Psoas muscle (tissue), 8 donors: ENCODE data around the gene CRYBG1. TPM values are rescaled to one million over a fixed set of nuclear protein-coding genes. Genes with fewer than 3 reads are reported as not detected.

Source experiments
- ATAC-seq, 4 donors: fragments of 200-7000 bp; cut with Tn5 transposase; one replicate each; pipeline ENCODE4 v1.9.1; 2020; ENCODE audit warnings: moderate library complexity in 3 of 4, mild to moderate bottlenecking in 2 of 4
- DNase-seq, 2 donors: peaks; one replicate each; pipeline ENCODE4 v3.0.0-alpha.2; 2020
- H3K27ac ChIP-seq: fragments of 200-600 bp; one replicate; pipeline ENCODE4 v1.8.0; 2022
- H3K27me3 ChIP-seq, 3 donors: fragments of 200-600 bp in 1 of 3; one replicate each; pipeline versions ENCODE4 v1.6.1 to v1.8.0; 2013 to 2022; ENCODE audit warnings: low read length in 2 of 3, mild to moderate bottlenecking in 2 of 3, moderate library complexity in 1 of 3; ENCODE audit not compliant: insufficient read depth in 3 of 3
- H3K36me3 ChIP-seq, 2 donors: fragments of 200-600 bp in 1 of 2; one replicate each; pipeline versions ENCODE4 v1.6.1 to v1.8.0; 2013 to 2022; ENCODE audit warnings: low read depth in 1 of 2, mild to moderate bottlenecking in 1 of 2, moderate library complexity in 1 of 2; ENCODE audit not compliant: insufficient read depth in 1 of 2
- H3K4me1 ChIP-seq: fragments of 200-600 bp; one replicate; pipeline ENCODE4 v1.8.0; 2022
- H3K4me3 ChIP-seq: fragments of 200-600 bp; one replicate; pipeline ENCODE4 v1.8.0; 2022; ENCODE audit warnings: mild to moderate bottlenecking
- H3K9me3 ChIP-seq: fragments of 200-600 bp; one replicate; pipeline ENCODE4 v1.8.0; 2022
- WGBS, 3 donors: extraction: QIAGEN DNeasy Blood & Tissue Kit; methylation state at CpG; one replicate each; pipeline versions ENCODE4 v1.1.6 to v1.1.7; 2013; 5-methylcytosine and 5-hydroxymethylcytosine counted together
- intact Hi-C, 2 donors: fragments of 100-400 bp; cut with DNase I; formaldehyde crosslinking; loops; one replicate each; pipeline versions ENCODE4 v1.11.0 to v1.14.2; 2022
- polyA plus RNA-seq, 3 donors: library from polyadenylated mRNA; stranded (reverse); fragments of 200-250 nt; gene quantifications; one replicate each; pipeline ENCODE4 v1.2.3, GENCODE V29; 2013
- total RNA-seq, 4 donors: library from RNA; stranded (reverse); fragmentation: NEBNext Ultra II Directional in 2 of 4; extraction: Animal tissue kit (Norgen Biotek cat#: 25700) in 2 of 4; gene quantifications; one replicate each; pipeline versions ENCODE4 v1.2.1 to v1.2.4, GENCODE V29; 2021 to 2023
- TF ChIP-seq, protein P1 (sequence below): fragments of 200-600 bp; IDR thresholded peaks from one replicate; pipeline ENCODE4 v1.8.0; 2022; ENCODE audit warnings: antibody characterized with exemption
- donor health status: healthy with polysubstance abuse.
- donor health status: DM: no; HTN: no; CAD: no; lungs with moderate emphysema.
- donor health status: Bipolar disorder and iron deficiency.
- donor health status: healthy.
- donor health status: DM: yes; HTN: yes; CAD: no.
- donor health status: DM: no; HTN: no; CAD: no.
- donor health status: DM: no; HTN: no; CAD: no.
- donor health status: DM: yes; HTN: yes; CAD: no.

Gene CRYBG1
- total and polyA plus RNA-seq, 7 donors, result 0.17 to 1.6 (median 0.82) TPM

DNA sequence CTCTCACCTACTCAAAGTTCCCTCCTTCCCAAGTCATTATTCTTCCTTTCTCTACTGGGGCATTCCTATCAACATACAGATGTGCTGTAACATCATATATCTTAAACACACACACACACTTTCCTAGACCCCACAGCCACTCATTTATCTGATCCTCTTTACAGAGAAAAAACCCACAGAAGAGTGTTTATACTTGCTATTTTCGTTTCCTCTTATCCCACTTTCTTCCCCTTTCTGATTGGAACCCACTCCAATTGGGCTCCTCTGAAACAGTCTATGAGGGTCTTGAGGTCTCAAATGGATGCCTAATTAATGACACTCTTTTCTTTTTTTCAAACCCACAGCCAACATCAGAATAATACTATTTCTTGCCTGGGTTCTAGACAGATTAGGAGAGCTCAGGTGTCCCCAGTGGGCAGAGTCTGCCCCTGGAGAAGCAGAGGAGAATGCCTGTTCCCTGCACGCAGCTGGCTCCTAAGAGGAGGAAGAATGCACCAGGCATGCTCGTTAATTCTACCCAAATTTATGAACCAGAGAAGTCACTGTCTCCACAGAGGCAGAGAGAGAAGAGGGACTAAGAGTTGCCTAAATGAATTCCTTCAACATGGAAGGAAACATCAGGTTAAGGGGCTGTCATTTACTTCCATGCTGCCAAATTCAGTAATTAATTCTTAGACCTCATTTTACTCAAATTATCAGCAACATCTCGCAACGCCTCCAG, 65.9 kb downstream of the CRYBG1 start:
- TF ChIP-seq, protein P1, sequence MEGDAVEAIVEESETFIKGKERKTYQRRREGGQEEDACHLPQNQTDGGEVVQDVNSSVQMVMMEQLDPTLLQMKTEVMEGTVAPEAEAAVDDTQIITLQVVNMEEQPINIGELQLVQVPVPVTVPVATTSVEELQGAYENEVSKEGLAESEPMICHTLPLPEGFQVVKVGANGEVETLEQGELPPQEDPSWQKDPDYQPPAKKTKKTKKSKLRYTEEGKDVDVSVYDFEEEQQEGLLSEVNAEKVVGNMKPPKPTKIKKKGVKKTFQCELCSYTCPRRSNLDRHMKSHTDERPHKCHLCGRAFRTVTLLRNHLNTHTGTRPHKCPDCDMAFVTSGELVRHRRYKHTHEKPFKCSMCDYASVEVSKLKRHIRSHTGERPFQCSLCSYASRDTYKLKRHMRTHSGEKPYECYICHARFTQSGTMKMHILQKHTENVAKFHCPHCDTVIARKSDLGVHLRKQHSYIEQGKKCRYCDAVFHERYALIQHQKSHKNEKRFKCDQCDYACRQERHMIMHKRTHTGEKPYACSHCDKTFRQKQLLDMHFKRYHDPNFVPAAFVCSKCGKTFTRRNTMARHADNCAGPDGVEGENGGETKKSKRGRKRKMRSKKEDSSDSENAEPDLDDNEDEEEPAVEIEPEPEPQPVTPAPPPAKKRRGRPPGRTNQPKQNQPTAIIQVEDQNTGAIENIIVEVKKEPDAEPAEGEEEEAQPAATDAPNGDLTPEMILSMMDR, result no peak
- Histone ChIP-seq H3K4me1 (no peaks in the 10 kb centered on the region), H3K9me3 (no peaks in the 10 kb centered on the region), H3K27ac (no peak overlapping the region), H3K36me3 (no peaks in the 10 kb centered on the region), H3K27me3 (peaks cover 0 to 3% (median 0%) of the 10 kb centered on the region in 3 donors), H3K4me3 (no peak overlapping the region)
- ATAC-seq (no peak), DNase-seq (no peak)
- WGBS, 3 donors, result 51 to 54% (median 54%) methylated on average over 5 of the region's 5 CpGs
- intact Hi-C loops, result no loop called here

DNA sequence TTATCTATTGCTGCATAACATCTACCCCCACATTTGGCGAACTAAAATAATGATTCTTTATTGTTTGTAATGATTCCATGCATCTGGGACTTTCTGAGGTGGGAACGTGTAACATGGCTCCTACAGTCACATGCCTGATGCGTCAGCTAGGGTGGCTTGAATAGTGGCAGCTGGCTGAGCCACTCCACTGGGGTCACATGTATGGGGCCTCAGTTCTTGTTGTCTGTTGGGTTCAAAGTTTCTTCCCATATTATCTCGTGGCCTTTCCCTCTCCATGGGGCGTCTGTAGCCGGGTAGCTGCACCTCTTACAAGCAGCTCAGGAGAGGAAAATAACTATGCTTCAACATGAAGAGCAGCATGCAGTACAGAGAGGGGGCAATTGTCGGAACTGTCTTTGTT, 69.9 kb downstream of the CRYBG1 start:
- TF ChIP-seq, protein P1, result no peak
- H3K9me3 ChIP-seq, result no peaks in the 10 kb centered on the region
- 84 to 92% (median 87%) methylated on average over 7 of the region's 7 CpGs for WGBS, 3 donors
- no peaks in the 10 kb centered on the region for H3K36me3 ChIP-seq
- no peak overlapping the region for H3K4me3 ChIP-seq
- ATAC-seq, result no peak
- H3K4me1 ChIP-seq, result no peaks in the 10 kb centered on the region
- no peak overlapping the region for H3K27ac ChIP-seq
- DNase-seq, result no peak
- peaks cover 0 to 3% (median 0%) of the 10 kb centered on the region in 3 donors for H3K27me3 ChIP-seq
- intact Hi-C loops, result no loop called here

DNA sequence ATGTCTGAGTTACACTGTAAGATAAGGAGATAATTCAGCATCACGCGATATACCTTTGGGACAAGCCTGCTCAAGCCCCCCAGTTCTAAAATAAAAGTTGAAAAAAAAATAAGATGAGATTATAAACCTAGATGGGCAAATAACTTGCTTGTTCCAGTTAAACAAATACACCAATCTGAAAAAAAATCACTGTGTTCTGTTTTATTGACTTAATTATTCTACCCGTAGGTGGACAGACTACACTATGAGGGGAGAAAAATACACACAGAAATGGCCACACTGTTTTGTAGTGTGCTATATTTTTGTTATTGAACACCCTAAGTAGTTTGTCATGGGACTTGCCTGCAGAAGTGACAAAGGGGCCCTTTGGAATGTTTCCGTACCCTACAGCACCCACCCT, 70.9 kb downstream of the CRYBG1 start:
- no peaks in the 10 kb centered on the region for H3K4me1 ChIP-seq
- no peak overlapping the region for H3K4me3 ChIP-seq
- DNase-seq (no peak), ATAC-seq (no peak)
- WGBS, 3 donors, result 89 to 94% (median 91%) methylated on average over 4 of the region's 4 CpGs
- no peaks in the 10 kb centered on the region for H3K36me3 ChIP-seq
- no peaks in the 10 kb centered on the region for H3K9me3 ChIP-seq
- TF ChIP-seq, protein P1, result no peak
- peaks cover 0 to 3% (median 0%) of the 10 kb centered on the region in 3 donors for H3K27me3 ChIP-seq
- H3K27ac ChIP-seq, result no peak overlapping the region
- intact Hi-C loops, result no loop called here

DNA sequence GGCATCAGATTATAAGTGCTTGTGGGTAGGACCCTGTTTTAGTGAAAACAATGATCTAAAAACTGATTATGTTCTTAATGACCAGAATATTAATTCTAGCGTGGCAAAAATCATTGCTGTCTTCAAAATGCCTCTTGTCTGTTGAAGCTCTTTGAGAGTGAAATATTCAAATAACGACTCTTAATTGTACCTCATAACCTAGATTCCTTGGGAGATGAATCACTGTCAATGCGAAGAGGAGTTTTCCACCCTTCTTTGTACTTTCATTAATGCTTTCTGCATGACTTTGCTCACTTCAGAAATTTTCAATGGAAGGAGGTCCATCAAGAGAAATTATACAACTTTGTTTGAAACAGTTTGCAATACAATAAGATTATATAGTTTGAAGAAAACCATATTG, 71.5 kb downstream of the CRYBG1 start:
- TF ChIP-seq, protein P1, result no peak
- intact Hi-C loops, result no loop called here
- no peaks in the 10 kb centered on the region for H3K9me3 ChIP-seq
- 92 to 94% (median 93%) methylated on average over 3 of the region's 3 CpGs for WGBS, 3 donors
- H3K4me3 ChIP-seq, result no peak overlapping the region
- H3K36me3 ChIP-seq, result no peaks in the 10 kb centered on the region
- no peaks in the 10 kb centered on the region for H3K4me1 ChIP-seq
- no peak overlapping the region for H3K27ac ChIP-seq
- peaks cover 0 to 3% (median 0%) of the 10 kb centered on the region in 3 donors for H3K27me3 ChIP-seq
- no peak for ATAC-seq
- no peak for DNase-seq

DNA sequence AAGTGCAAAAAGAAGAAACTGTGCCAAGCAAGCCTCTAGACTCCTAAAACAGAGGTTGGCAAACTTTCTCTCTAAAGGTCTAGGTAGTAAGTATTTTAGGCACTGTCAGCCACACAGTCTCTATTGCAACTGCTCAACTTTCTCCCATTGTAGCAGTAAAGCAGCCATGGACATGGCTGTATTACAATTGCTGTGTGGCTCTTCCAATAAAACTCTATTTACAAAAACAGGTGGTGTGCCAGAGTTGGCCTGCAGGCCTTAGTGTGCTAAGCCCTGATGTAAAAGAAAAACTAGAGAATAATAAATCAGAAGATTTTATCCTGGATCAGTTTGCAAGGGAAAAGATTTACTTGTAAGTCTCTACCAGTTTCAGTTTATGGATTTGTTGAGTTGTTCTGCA, 74.0 kb downstream of the CRYBG1 start:
- TF ChIP-seq, protein P1, result no peak
- Histone ChIP-seq H3K27ac (no peak overlapping the region), H3K4me3 (no peak overlapping the region), H3K36me3 (no peaks in the 10 kb centered on the region), H3K4me1 (no peaks in the 10 kb centered on the region), H3K27me3 (peaks cover 0 to 5% (median 3%) of the 10 kb centered on the region in 3 donors), H3K9me3 (no peaks in the 10 kb centered on the region)
- DNase-seq, result no peak
- intact Hi-C loops, result no loop called here
- ATAC-seq, result no peak
